Right forelimb (tissue), 1 donor: ENCODE measurements around the gene SHB.

Experiments
- DNase-seq: peaks from one replicate; pipeline ENCODE4 v3.0.0-alpha.2; 2018

Gene SHB

GRCh38 chr9:37880916-37881479 is 188.0 kb downstream of the SHB start:
- DNase-seq, result no peak

- DNase-seq, result no peak
Observed at GRCh38 chr9:37876376-37876775, 192.7 kb downstream of the SHB start.

GRCh38 chr9:37873955-37874354 is 195.1 kb downstream of the SHB start:
- DNase-seq, result no peak

GRCh38 chr9:37870799-37871176 is 198.2 kb downstream of the SHB start:
- DNase-seq, result no peak

GRCh38 chr9:37870081-37870798 is 198.8 kb downstream of the SHB start:
- DNase-seq, result no peak
